ENCODE results near the gene ZDHHC11.

GRCh38 chr5:873328-873727 lies 22.5 kb upstream of the ZDHHC11 start:
- TF ChIP-seq SPI1 (IDR thresholded peaks at IDR 0.05; ENCODE audit: borderline replicate concordance, low read depth), result no peak
- no peak for TF ChIP-seq GABPA (IDR thresholded peaks at IDR 0.05; ENCODE audit: low read depth)
